Endothelial cell of umbilical vein (primary cell): ENCODE measurements around the gene TNPO2. TPM values are rescaled to one million over a fixed set of nuclear protein-coding genes. Genes with fewer than 3 reads are reported as not detected.

Source experiments
- BruUV-seq: library from RNA; stranded (reverse); fragments of 400-500 nt; replicated peaks from 2 replicates; lab custom pipeline; 2021; lab: Mats Ljungman, UMichigan
- CTCF ChIA-PET: fragments of 300-600, 350-600 bp; sonication (Branson Sonifier 250); formaldehyde crosslinking; loops from one replicate; lab custom pipeline; 2021; ENCODE audit warnings: antibody characterized with exemption, inconsistent platforms; lab: Charles Lee
- POLR2A ChIA-PET: fragments of 300-600, 350-600 bp; sonication (Branson Sonifier 250); formaldehyde crosslinking; loops from one replicate; lab custom pipeline; 2021; ENCODE audit warnings: antibody characterized with exemption, inconsistent platforms; lab: Charles Lee
- DNase-seq: peaks from one replicate; pipeline ENCODE4 v3.0.0-alpha.2; 2011; ENCODE audit warnings: low read depth, low spot score
- FAIRE-seq: peaks from 2 replicates; lab custom pipeline; 2011; peaks lifted over from hg19 to GRCh38; lab: Jason Lieb, UNC
- H2AFZ ChIP-seq: 2 replicates; pipeline ENCODE4 v1.6.0; 2012; ENCODE audit warnings: low read depth, low read length, control low read depth, inconsistent platforms
- H3K27ac ChIP-seq: 2 replicates; pipeline ENCODE4 v1.5.1; 2011; ENCODE audit warnings: low read depth, mild to moderate bottlenecking, control low read depth, low read length, moderate library complexity; ENCODE audit not compliant: insufficient read depth
- H3K27me3 ChIP-seq, 2 experiments: 2 replicates each; pipeline versions ENCODE4 v1.6.0 to v1.6.1; 2011; ENCODE audit warnings: low read length in 2 of 2, mixed read lengths in 1 of 2; ENCODE audit not compliant: control insufficient read depth in 2 of 2, insufficient read depth in 2 of 2
- H3K36me3 ChIP-seq, 2 experiments: 2 replicates in 1 of 2; 3 replicates in 1 of 2; pipeline ENCODE4 v1.5.1; 2011; ENCODE audit warnings: low read length in 2 of 2, mild to moderate bottlenecking in 1 of 2, moderate library complexity in 1 of 2; ENCODE audit not compliant: control insufficient read depth in 2 of 2, insufficient read depth in 2 of 2; ENCODE audit errors: extremely low read depth in 1 of 2
- H3K4me1 ChIP-seq: 3 replicates; pipeline ENCODE4 v1.5.1; 2011; ENCODE audit warnings: mild to moderate bottlenecking, low read length; ENCODE audit not compliant: control insufficient read depth, insufficient read depth; ENCODE audit errors: extremely low read depth
- H3K4me2 ChIP-seq: 2 replicates; pipeline ENCODE4 v1.6.1; 2011; ENCODE audit warnings: low read length, control low read depth, mixed read lengths; ENCODE audit not compliant: insufficient read depth
- H3K4me3 ChIP-seq, 3 experiments: fragments of 200-600 bp in 1 of 3; sonication (generic), shearing (Covaris generic) in 1 of 3; replicated peaks in 1 of 3; 2 replicates each; pipeline ENCODE4 v1.5.1; 2011 to 2016; ENCODE audit warnings: control low read depth in 3 of 3, low read length in 3 of 3, mild to moderate bottlenecking in 2 of 3, inconsistent platforms in 1 of 3, low read depth in 1 of 3, moderate library complexity in 1 of 3; ENCODE audit not compliant: insufficient read depth in 1 of 3
- H3K79me2 ChIP-seq: 2 replicates; pipeline ENCODE4 v1.6.0; 2012; ENCODE audit warnings: low read length, inconsistent platforms; ENCODE audit not compliant: control insufficient read depth, insufficient read depth
- H3K9ac ChIP-seq: replicated peaks from 2 replicates; pipeline ENCODE3; 2011; ENCODE audit warnings: low read length, control low read depth; ENCODE audit not compliant: insufficient read depth; ENCODE audit errors: extremely low read depth
- H3K9me1 ChIP-seq: replicated peaks from 3 replicates; pipeline ENCODE4 v1.6.0; 2011; ENCODE audit warnings: mild to moderate bottlenecking, low read length; ENCODE audit not compliant: control insufficient read depth, insufficient read depth; ENCODE audit errors: extremely low read depth
- H3K9me3 ChIP-seq: replicated peaks from 2 replicates; pipeline ENCODE4 v1.5.1; 2012; ENCODE audit warnings: low read length, inconsistent platforms; ENCODE audit not compliant: control insufficient read depth, insufficient read depth
- H4K20me1 ChIP-seq: replicated peaks from 2 replicates; pipeline ENCODE3; 2011; ENCODE audit warnings: mild to moderate bottlenecking, low read length; ENCODE audit not compliant: control insufficient read depth, insufficient read depth; ENCODE audit errors: extremely low read depth
- CTCF ChIP-seq, 2 donors: IDR thresholded peaks; 1 replicate in 1 of 2; 2 replicates in 1 of 2; pipeline ENCODE4 v1.5.1; 2011; ENCODE audit warnings: low read length in 2 of 2, mild to moderate bottlenecking in 2 of 2, moderate library complexity in 2 of 2, control low read depth in 1 of 2, inconsistent platforms in 1 of 2, low read depth in 1 of 2; ENCODE audit not compliant: insufficient read depth in 1 of 2; ENCODE audit errors: extremely low read depth in 1 of 2
- EZH2 ChIP-seq: IDR thresholded peaks from 2 replicates; pipeline ENCODE4 v1.6.1; 2012; ENCODE audit warnings: borderline replicate concordance, low read depth, mild to moderate bottlenecking, moderate library complexity, low read length, inconsistent platforms; ENCODE audit not compliant: severe bottlenecking
- GATA2 ChIP-seq: IDR thresholded peaks from 2 replicates; pipeline ENCODE4 v1.7.0; 2011; ENCODE audit warnings: low read depth, mild to moderate bottlenecking, moderate library complexity, mixed read lengths, low read length; ENCODE audit not compliant: insufficient read length, insufficient read depth
- POLR2AphosphoS5 ChIP-seq: IDR thresholded peaks from 2 replicates; pipeline ENCODE4 v1.6.1; 2012; ENCODE audit warnings: low read depth, mild to moderate bottlenecking, control low read depth, low read length, moderate library complexity; ENCODE audit not compliant: insufficient read depth
- dilution Hi-C: fragments of 300-500 bp; cut with MboI; formaldehyde crosslinking; loops from one replicate; pipeline ENCODE4 v1.15.0; 2019; ENCODE audit warnings: low sequenced_read_pairs; ENCODE audit not compliant: extremely low pct_ligation_motif_present
- intact Hi-C: fragments of 100-400 bp; cut with micrococcal nuclease; formaldehyde crosslinking; loops from one replicate; pipeline ENCODE4 v1.10.0; 2022
- polyA plus RNA-seq, 4 experiments: library from polyadenylated mRNA; depleted of rRNA in 3 of 4; stranded (reverse) in 3 of 4; unstranded in 1 of 4; fragments of >200 nt; gene quantifications; 2 replicates each; pipeline versions ENCODE4 v1.2.1 to v1.2.3, GENCODE V29; 2011 to 2012; ENCODE audit warnings: missing spikeins in 1 of 4
- total RNA-seq: library from RNA; stranded (reverse); gene quantifications from 2 replicates; pipeline ENCODE4 v1.2.3, GENCODE V29; 2021

The TNPO2 gene
- total and polyA plus RNA-seq, 2 donors (not counting 3 experiments of a cell fraction or from before 2014, with no cell fraction given) = 94.5 to 98.8 TPM

- Histone ChIP-seq H3K27ac (peak overlapping the region; percentile 88), H3K27me3 (no peaks in the 10 kb centered on the region), H3K4me3 (peak overlapping the region; percentile 75 to 85 (median 82)), H3K36me3 (peaks cover 9 to 28% of the 10 kb centered on the region in 2 experiments), H3K9me1 (no peaks in the 10 kb centered on the region), H3K4me2 (peak overlapping the region; percentile 89), H2AFZ (no peak overlapping the region), H3K4me1 (peaks cover 23% of the 10 kb centered on the region), H3K79me2 (peaks cover 57% of the 10 kb centered on the region), H3K9ac (peak overlapping the region; percentile 98), H4K20me1 (no peaks in the 10 kb centered on the region), H3K9me3 (no peaks in the 10 kb centered on the region)
- intact Hi-C loops (loop anchor here (1.0 to 10.0 kb wide), 2 partner anchors 11 to 119 kb away; partner anchors contain the start of genes ZNF490 and ZNF791), dilution Hi-C loops (no loop called here)
- no peak for TF ChIP-seq GATA2
- no peak for TF ChIP-seq POLR2AphosphoS5
- TF ChIP-seq EZH2 = no peak
- TF ChIP-seq CTCF (IDR thresholded peaks at IDR 0.05; ENCODE audit: extremely low read depth in 1 of 2, insufficient read depth in 1 of 2, low read depth in 1 of 2, low read length in 2 of 2) = peak; percentile 21 to 32
- FAIRE-seq = peak; percentile 81
- CTCF ChIA-PET = interaction anchor here (0.6 to 2.8 kb wide), 8 partner anchors 9 to 137 kb away, joined by 3 to 12 read pairs (median 4); no protein-coding TSS in a partner anchor
- POLR2A ChIA-PET = interaction anchor here (2.9 kb wide), 1 partner anchor 11 kb away, joined by 14 read pairs; the partner anchor contains the start of gene TNPO2
- TSS peak; percentile 50 for BruUV-seq
- DNase-seq = peak; percentile 29
Observed at GRCh38 chr19:12733369-12734214, 9.9 kb upstream of the TNPO2 start.
